Measurements from ENCODE around the gene MYO3B. TPM values are rescaled to one million over a fixed set of nuclear protein-coding genes. Genes with fewer than 3 reads are reported as not detected.

Gene MYO3B
- total RNA-seq, 1 donor from 2014 or later, result not detected

DNA sequence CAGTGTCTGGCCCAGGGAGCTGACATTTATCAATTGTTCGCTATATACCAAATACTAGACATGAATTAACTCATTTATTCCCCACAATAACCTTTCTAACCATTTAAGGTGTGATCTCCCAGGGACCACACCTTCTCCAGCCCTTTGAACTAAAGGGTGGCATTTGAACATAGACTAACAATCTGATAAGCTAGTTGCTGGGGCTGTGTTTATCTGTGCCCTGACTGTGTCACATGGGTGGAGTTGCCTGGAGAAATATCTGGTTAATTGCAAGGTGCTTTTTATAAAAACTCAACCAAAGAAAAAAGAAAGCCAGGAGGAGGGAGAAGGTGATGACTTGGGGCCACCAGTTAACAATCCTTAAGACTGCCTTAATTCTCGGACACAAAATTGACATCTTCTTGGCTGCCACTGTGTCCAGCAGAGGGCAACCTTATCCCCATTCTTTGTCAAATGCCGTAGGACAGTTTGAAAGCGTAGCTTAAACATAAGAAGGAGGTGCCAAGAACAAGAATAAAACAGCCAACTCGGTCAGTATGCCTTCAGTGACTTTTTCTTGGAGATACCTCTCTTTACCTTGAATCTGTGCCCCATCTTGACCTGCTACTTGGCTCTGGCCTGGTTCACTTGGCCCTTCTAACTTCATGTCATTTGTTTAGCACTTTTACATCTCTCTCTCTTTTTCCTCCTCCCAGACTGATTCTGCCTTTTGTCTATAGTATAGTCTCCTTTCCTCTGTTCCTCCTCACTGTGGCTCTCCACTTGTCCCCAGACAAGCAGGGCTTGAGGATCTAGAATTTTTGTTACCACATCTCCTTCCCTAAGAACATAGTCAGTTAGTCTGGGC is 183.4 kb downstream of the MYO3B start:
- peak; percentile 79 for TF ChIP-seq CTCF (conservative IDR thresholded peaks at IDR 0.05)
- Mint-ChIP-seq H3K4me1 (peaks cover 41% of the 10 kb centered on the region), H3K4me3 (no peak overlapping the region), H3K36me3 (ENCODE audit: low read depth) (no peaks in the 10 kb centered on the region), H3K9me3 (no peaks in the 10 kb centered on the region), H3K27me3 (ENCODE audit: low read depth) (peaks cover 14% of the 10 kb centered on the region), H3K27ac (ENCODE audit: unreplicated experiment) (no peak overlapping the region)
- DNase-seq (ENCODE audit: low read depth, low spot score), result peak; percentile 66

GRCh38 chr2:170362313-170362870 is 184.4 kb downstream of the MYO3B start:
- TF ChIP-seq CTCF (conservative IDR thresholded peaks at IDR 0.05), result no peak
- Mint-ChIP-seq H3K9me3 (no peaks in the 10 kb centered on the region), H3K27ac (ENCODE audit: unreplicated experiment) (no peak overlapping the region), H3K27me3 (ENCODE audit: low read depth) (peaks cover 24% of the 10 kb centered on the region), H3K4me1 (peaks cover 41% of the 10 kb centered on the region), H3K36me3 (ENCODE audit: low read depth) (no peaks in the 10 kb centered on the region), H3K4me3 (no peak overlapping the region)
- no peak for DNase-seq (ENCODE audit: low read depth, low spot score)

DNA sequence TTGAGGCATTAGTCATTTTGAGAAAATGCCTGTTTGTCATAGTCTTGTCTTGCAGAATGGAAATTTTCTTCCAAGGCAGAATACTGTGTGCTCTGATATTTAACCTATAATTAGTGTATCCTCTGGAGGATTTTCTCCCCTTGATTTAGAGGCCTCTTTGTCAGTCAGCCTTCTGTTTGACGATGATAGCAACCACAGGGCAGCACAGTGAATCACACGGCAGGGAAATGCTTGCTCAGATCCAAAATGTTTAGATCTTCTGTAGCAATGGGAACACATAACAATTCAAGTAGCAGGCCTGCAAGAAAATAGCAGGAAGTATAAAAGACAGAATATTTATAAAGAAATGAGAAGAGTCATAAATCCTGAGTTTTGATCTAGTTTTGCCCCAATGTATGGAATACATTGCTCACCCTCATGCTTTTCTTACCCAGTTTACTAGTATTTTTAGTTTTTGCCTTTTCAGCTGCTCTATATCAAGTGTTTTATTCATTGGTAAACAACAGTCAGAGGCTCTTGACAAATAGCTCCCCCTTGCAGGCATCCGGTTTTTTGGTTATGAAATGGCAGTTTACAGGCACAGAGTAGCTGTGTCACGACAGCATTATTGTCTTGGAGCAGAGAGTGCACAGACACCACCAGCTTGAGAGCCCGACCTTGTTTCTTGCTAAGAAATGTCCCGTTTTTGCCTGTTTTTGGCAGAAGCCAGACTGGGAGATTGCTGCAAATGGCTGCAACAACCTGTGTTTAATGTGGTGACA is 185.1 kb downstream of the MYO3B start:
- TF ChIP-seq CTCF (conservative IDR thresholded peaks at IDR 0.05), result no peak
- Mint-ChIP-seq H3K36me3 (ENCODE audit: low read depth) (no peaks in the 10 kb centered on the region), H3K4me3 (no peak overlapping the region), H3K27ac (ENCODE audit: unreplicated experiment) (no peak overlapping the region), H3K4me1 (peaks cover 41% of the 10 kb centered on the region), H3K9me3 (no peaks in the 10 kb centered on the region), H3K27me3 (ENCODE audit: low read depth) (peaks cover 30% of the 10 kb centered on the region)
- no peak for DNase-seq (ENCODE audit: low read depth, low spot score)

DNA sequence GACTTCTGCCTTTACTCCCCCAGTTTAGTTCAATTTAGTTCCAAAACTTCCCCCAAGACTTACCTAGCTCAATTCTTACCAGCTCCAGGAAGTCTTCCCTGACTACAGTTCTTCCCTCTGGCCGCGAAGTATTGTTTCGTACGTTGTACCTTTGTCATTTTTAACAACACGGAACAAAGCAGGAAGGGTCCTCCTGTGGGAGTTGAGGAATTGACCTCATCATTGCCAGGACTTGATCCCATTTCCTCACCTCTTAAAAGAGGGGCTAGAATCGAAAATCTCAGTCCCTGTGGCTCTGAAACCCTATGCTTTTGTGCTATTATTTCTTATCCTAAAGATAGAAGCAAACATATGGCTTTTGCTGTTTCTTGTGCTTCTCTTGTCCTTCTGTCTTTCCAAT is 187.1 kb downstream of the MYO3B start:
- no peaks in the 10 kb centered on the region for H3K36me3 Mint-ChIP-seq (ENCODE audit: low read depth)
- H3K9me3 Mint-ChIP-seq, result no peaks in the 10 kb centered on the region
- H3K27ac Mint-ChIP-seq (ENCODE audit: unreplicated experiment), result no peak overlapping the region
- no peak for TF ChIP-seq CTCF (conservative IDR thresholded peaks at IDR 0.05)
- DNase-seq (ENCODE audit: low read depth, low spot score), result no peak
- peaks cover 45% of the 10 kb centered on the region for H3K27me3 Mint-ChIP-seq (ENCODE audit: low read depth)
- peaks cover 31% of the 10 kb centered on the region for H3K4me1 Mint-ChIP-seq
- H3K4me3 Mint-ChIP-seq, result no peak overlapping the region

DNA sequence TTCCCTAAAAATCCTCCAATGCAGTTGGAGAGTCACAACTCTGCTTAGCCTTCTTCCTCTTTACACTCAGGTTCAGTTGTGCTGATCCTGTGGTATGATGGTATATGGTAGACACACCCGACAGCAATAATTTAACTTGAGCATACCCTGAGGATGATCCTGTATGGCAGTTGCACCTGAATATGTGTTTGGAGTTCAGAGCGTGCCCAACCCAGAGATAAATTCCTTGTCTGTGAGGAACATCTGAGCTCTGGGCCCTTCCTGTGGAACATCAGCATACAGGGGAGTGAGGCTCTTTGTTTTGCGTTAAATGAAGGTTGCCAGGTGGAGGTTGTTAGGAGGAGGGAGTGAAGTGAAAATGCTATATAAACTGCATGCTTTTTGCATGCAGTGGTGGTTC is 187.7 kb downstream of the MYO3B start:
- Mint-ChIP-seq H3K27me3 (ENCODE audit: low read depth) (peaks cover 50% of the 10 kb centered on the region), H3K9me3 (no peaks in the 10 kb centered on the region), H3K4me3 (no peak overlapping the region), H3K27ac (ENCODE audit: unreplicated experiment) (no peak overlapping the region), H3K4me1 (peaks cover 24% of the 10 kb centered on the region), H3K36me3 (ENCODE audit: low read depth) (no peaks in the 10 kb centered on the region)
- no peak for TF ChIP-seq CTCF (conservative IDR thresholded peaks at IDR 0.05)
- DNase-seq (ENCODE audit: low read depth, low spot score), result no peak

Measured in neural crest cell (in vitro differentiated cells).